Caco-2 (cell line): ENCODE results near the gene HNRNPCL1. TPM values are rescaled to one million over a fixed set of nuclear protein-coding genes. Genes with fewer than 3 reads are reported as not detected.
"Not testable (repeated sequence)": the region's sequence is repeated elsewhere in the genome, so short reads cannot be mapped to it uniquely, and the experiment has no call there.

Experiments used
- BruUV-seq: library from RNA; stranded (reverse); fragments of 400-500 nt; replicated peaks from 2 replicates; lab custom pipeline; 2021; lab: Mats Ljungman, UMichigan
- CTCF ChIA-PET: fragments of 300-600 bp; sonication (Branson Sonifier 250); formaldehyde crosslinking; loops from one replicate; lab custom pipeline; 2022; ENCODE audit warnings: antibody characterized with exemption; lab: Charles Lee
- POLR2A ChIA-PET: fragments of 300-600 bp; sonication (Branson Sonifier 250); formaldehyde crosslinking; loops from one replicate; lab custom pipeline; 2022; ENCODE audit warnings: antibody characterized with exemption; lab: Charles Lee
- DNase-seq, 2 experiments: peaks; one replicate each; pipeline versions ENCODE4 v3.0.0 to v3.0.0-alpha.2; 2020 to 2022
- H3K27me3 ChIP-seq: replicated peaks from 2 replicates; pipeline ENCODE4 v1.6.0; 2011; ENCODE audit warnings: low read length; ENCODE audit not compliant: control insufficient read depth, insufficient read depth
- H3K36me3 ChIP-seq: 2 replicates; pipeline ENCODE4 v1.5.1; 2011; ENCODE audit warnings: low read length; ENCODE audit not compliant: control insufficient read depth, insufficient read depth
- H3K4me1 ChIP-seq: fragments of 250-450 bp; sonication (Bioruptor Pico); 2 replicates; pipeline ENCODE4 v1.5.1; 2020; ENCODE audit warnings: mild to moderate bottlenecking
- H3K4me3 ChIP-seq: 2 replicates; pipeline ENCODE4 v1.5.1; 2011; ENCODE audit warnings: low read depth, mild to moderate bottlenecking, control low read depth, low read length
- H3K9me3 ChIP-seq: fragments of 250-450 bp; sonication (Bioruptor Pico); 2 replicates; pipeline ENCODE4 v1.5.1; 2020; ENCODE audit warnings: mild to moderate bottlenecking, moderate library complexity
- H3K27ac Mint-ChIP-seq: one replicate; pipeline ENCODE4 v1.8.0; 2022; ENCODE audit warnings: mixed read lengths; ENCODE audit not compliant: unreplicated experiment
- H3K27me3 Mint-ChIP-seq: one replicate; pipeline ENCODE4 v1.8.0; 2022; ENCODE audit warnings: mixed read lengths; ENCODE audit not compliant: insufficient read depth, unreplicated experiment
- H3K36me3 Mint-ChIP-seq: one replicate; pipeline ENCODE4 v1.8.0; 2022; ENCODE audit warnings: mild to moderate bottlenecking, mixed read lengths; ENCODE audit not compliant: insufficient read depth, unreplicated experiment
- H3K4me1 Mint-ChIP-seq: one replicate; pipeline ENCODE4 v1.8.0; 2022; ENCODE audit warnings: low read depth, mixed read lengths; ENCODE audit not compliant: unreplicated experiment
- H3K4me3 Mint-ChIP-seq: one replicate; pipeline ENCODE4 v1.8.0; 2022; ENCODE audit warnings: mild to moderate bottlenecking, moderate library complexity, mixed read lengths; ENCODE audit not compliant: unreplicated experiment
- H3K9me3 Mint-ChIP-seq: one replicate; pipeline ENCODE4 v1.8.0; 2022; ENCODE audit warnings: mixed read lengths; ENCODE audit not compliant: unreplicated experiment
- intact Hi-C: fragments of 100-400 bp; cut with micrococcal nuclease; formaldehyde crosslinking; loops from one replicate; pipeline ENCODE4 v1.10.0; 2022; ENCODE audit not compliant: unreplicated experiment
- total RNA-seq: library from RNA; stranded (reverse); gene quantifications from 2 replicates; pipeline ENCODE4 v1.2.3, GENCODE V29; 2022
- TF ChIP-seq, protein P1 (sequence below), 2 experiments: fragments of 200-600 bp in 1 of 2; IDR thresholded peaks; 1 replicate in 1 of 2; 2 replicates in 1 of 2; pipeline versions ENCODE4 v1.5.1 to v1.8.0; 2011 to 2022; ENCODE audit warnings: antibody characterized with exemption in 1 of 2, control low read depth in 1 of 2, inconsistent platforms in 1 of 2, low read depth in 1 of 2, low read length in 1 of 2, mild to moderate bottlenecking in 1 of 2, moderate library complexity in 1 of 2; ENCODE audit not compliant: insufficient read depth in 1 of 2, severe bottlenecking in 1 of 2, unreplicated experiment in 1 of 2

HNRNPCL1 gene
- total RNA-seq, 1 experiment from 2014 or later = not detected

DNA sequence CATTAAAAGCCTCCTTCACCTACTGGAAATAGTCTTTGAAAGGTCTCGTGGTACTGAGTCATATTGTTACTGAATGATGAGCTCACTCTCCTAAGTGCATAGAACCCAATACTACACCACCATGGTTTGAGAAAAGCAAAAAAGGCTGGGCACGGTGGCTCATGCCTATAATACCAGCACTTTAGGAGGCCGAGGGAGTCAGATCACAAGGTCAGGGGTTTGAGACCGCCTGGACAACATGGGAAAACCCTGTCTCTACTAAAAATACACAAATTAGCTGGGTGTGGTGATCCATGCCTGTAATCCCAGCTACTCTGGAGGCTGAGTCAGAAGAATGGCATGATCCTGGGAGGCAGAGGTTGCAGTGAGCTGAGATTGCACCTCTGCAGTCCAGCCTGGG lies 3.3 kb upstream of the HNRNPCL1 start:
- Histone ChIP-seq H3K9me3 (no peaks in the 10 kb centered on the region), H3K27me3 (no peaks in the 10 kb centered on the region), H3K36me3 (no peaks in the 10 kb centered on the region), H3K4me3 (no peak overlapping the region), H3K4me1 (no peaks in the 10 kb centered on the region)
- no peak for DNase-seq
- CTCF ChIA-PET = no interaction called here
- POLR2A ChIA-PET = no interaction called here
- TF ChIP-seq, protein P1, sequence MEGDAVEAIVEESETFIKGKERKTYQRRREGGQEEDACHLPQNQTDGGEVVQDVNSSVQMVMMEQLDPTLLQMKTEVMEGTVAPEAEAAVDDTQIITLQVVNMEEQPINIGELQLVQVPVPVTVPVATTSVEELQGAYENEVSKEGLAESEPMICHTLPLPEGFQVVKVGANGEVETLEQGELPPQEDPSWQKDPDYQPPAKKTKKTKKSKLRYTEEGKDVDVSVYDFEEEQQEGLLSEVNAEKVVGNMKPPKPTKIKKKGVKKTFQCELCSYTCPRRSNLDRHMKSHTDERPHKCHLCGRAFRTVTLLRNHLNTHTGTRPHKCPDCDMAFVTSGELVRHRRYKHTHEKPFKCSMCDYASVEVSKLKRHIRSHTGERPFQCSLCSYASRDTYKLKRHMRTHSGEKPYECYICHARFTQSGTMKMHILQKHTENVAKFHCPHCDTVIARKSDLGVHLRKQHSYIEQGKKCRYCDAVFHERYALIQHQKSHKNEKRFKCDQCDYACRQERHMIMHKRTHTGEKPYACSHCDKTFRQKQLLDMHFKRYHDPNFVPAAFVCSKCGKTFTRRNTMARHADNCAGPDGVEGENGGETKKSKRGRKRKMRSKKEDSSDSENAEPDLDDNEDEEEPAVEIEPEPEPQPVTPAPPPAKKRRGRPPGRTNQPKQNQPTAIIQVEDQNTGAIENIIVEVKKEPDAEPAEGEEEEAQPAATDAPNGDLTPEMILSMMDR (IDR thresholded peaks at IDR 0.05; ENCODE audit: insufficient read depth in 1 of 2, low read depth in 1 of 2, low read length in 1 of 2, severe bottlenecking in 1 of 2, unreplicated experiment in 1 of 2) = no peak
- BruUV-seq = no TSS peak
- Mint-ChIP-seq H3K9me3 (peaks cover 10% of the 10 kb centered on the region), H3K36me3 (no peaks in the 10 kb centered on the region), H3K27me3 (peaks cover 7% of the 10 kb centered on the region), H3K27ac (no peak overlapping the region), H3K4me3 (no peak overlapping the region), H3K4me1 (no peaks in the 10 kb centered on the region)
- intact Hi-C loops = no loop called here

DNA sequence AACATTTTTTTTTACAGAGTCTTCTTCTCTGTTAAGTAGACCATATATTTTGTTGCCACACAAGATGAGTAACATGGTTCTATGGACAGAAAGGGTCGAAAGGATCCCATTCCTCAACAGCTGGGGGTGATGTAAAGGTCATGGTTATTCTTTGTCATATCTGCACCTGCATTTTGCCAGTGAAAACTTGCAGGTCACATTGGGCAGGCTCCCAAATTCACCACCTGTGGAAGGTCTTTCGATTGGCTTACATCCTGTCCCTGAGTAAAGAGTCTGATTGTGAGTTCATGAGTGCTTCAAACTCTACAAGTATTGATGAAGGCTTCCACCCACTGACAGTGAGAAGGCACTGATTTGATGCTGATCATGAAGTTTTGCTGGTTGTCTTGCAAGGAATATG lies 15.3 kb downstream of the HNRNPCL1 start:
- H3K9me3 Mint-ChIP-seq, H3K27ac Mint-ChIP-seq, H3K4me3 ChIP-seq, H3K27me3 ChIP-seq, H3K36me3 ChIP-seq, H3K27me3 Mint-ChIP-seq, DNase-seq, intact Hi-C loops, CTCF ChIA-PET, POLR2A ChIA-PET, H3K4me1 Mint-ChIP-seq, H3K9me3 ChIP-seq, H3K4me3 Mint-ChIP-seq, H3K4me1 ChIP-seq, BruUV-seq, H3K36me3 Mint-ChIP-seq: not testable (repeated sequence)

DNA sequence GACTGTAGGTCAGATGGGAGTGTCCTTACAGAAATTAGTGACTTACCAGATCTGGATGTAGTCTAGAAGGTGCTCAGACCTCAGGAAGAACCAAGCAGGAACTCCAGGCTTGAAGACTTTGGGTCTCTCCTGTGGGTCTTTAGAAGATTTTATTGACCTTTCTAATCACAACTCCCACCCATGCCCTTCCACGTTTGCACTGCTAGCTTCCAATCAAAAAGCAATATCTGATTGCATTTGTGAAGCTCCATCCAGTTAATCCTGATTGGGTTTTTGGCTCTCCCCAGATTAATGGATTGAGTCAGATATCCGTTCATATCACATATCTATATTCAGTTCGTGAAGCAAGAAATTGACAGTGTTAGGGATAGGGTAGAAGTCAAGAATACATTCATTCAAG lies 17.2 kb downstream of the HNRNPCL1 start, which contains the start of gene PRAMEF11:
Gene PRAMEF11, minus strand, starts transcription at position 101 of the 400 bp plus-strand sequence. CDS start 2,621 bp downstream, outside the sequence.
- H3K4me1 Mint-ChIP-seq, H3K36me3 Mint-ChIP-seq, H3K4me3 Mint-ChIP-seq, BruUV-seq, POLR2A ChIA-PET, H3K36me3 ChIP-seq, H3K27ac Mint-ChIP-seq, H3K9me3 Mint-ChIP-seq, H3K9me3 ChIP-seq, CTCF ChIA-PET, intact Hi-C loops, H3K4me1 ChIP-seq, DNase-seq, H3K27me3 ChIP-seq, H3K4me3 ChIP-seq, H3K27me3 Mint-ChIP-seq: not testable (repeated sequence)

DNA sequence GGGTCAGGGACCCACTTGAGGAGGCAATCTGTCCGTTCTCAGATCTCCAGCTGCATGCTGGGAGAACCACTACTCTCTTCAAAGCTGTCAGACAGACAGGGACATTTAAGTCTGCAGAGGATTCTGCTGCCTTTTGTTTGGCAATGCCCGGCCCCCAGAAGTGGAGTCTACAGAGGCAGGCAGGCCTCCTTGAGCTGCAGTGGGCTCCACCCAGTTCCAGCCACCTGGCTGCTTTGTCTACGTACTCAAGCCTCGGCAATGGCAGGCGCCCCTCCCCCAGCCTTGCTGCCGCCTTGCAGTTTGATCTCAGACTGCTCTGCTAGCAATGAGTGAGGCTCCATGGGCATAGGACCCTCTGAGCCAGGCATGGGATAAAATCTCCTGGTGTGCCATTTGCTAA lies 29.5 kb downstream of the HNRNPCL1 start:
- H3K9me3 Mint-ChIP-seq, H3K4me3 ChIP-seq, DNase-seq, POLR2A ChIA-PET, H3K36me3 ChIP-seq, H3K4me1 ChIP-seq, intact Hi-C loops, CTCF ChIA-PET, H3K4me3 Mint-ChIP-seq, H3K27me3 ChIP-seq, H3K36me3 Mint-ChIP-seq, H3K27ac Mint-ChIP-seq, H3K9me3 ChIP-seq, H3K4me1 Mint-ChIP-seq, BruUV-seq: not testable (repeated sequence)
- peaks cover 11% of the 10 kb centered on the region for H3K27me3 Mint-ChIP-seq
